T-helper 1 cell treated with Interleukin-12 subunit alpha and Interleukin-12 subunit beta and Interleukin-4 antibody, amounts not matched to agents 30 ng/mL and 1 ng/mL, for 36 hours (primary cell): ENCODE data around the gene MTFMT. TPM values are rescaled to one million over a fixed set of nuclear protein-coding genes. Genes with fewer than 3 reads are reported as not detected.
"Not testable (repeated sequence)": the region's sequence is repeated elsewhere in the genome, so short reads cannot be mapped to it uniquely, and the experiment has no call there.

ENCODE experiments used
- intact Hi-C: fragments of 100-400 bp; cut with micrococcal nuclease; formaldehyde crosslinking; loops from one replicate; pipeline ENCODE4 v1.15.1; 2024
- total RNA-seq: library from RNA; stranded (reverse); gene quantifications from 2 replicates; pipeline ENCODE4 v1.2.3, GENCODE V29; 2022

Gene MTFMT
- total RNA-seq, 1 donor from 2014 or later, result 12.4 TPM

- intact Hi-C loops, result no loop called here
Observed at GRCh38 chr15:65040461-65040860, 11.0 kb upstream of the MTFMT start.

- intact Hi-C loops, result no loop called here
Observed at GRCh38 chr15:65038836-65039235, 9.4 kb upstream of the MTFMT start.

GRCh38 chr15:65038428-65038827 is 9.0 kb upstream of the MTFMT start:
- intact Hi-C loops, result no loop called here

GRCh38 chr15:65037309-65037708 is 7.9 kb upstream of the MTFMT start:
- intact Hi-C loops, result no loop called here

- intact Hi-C loops, result no loop called here
Observed at GRCh38 chr15:65034719-65035118, 5.3 kb upstream of the MTFMT start.

GRCh38 chr15:65033659-65034269 is 4.3 kb upstream of the MTFMT start:
- intact Hi-C loops, result loop anchor here (1.0 kb wide), 4 partner anchors 45 to 352 kb away; no protein-coding TSS in a partner anchor

- intact Hi-C loops, result loop anchor here (1.0 kb wide), 4 partner anchors 45 to 352 kb away; no protein-coding TSS in a partner anchor
Observed at GRCh38 chr15:65032801-65033537, 3.5 kb upstream of the MTFMT start.

GRCh38 chr15:65029736-65030208 is 333 bp upstream of the MTFMT start:
- intact Hi-C loops, result loop anchor here (1.0 to 5.0 kb wide), 9 partner anchors 20 to 275 kb away; partner anchors contain the start of genes CLPX, PDCD7, PIF1 and RNU5B-1

- intact Hi-C loops, result loop anchor here (2.0 to 5.0 kb wide), 4 partner anchors 136 to 276 kb away; partner anchors contain the start of genes CLPX and RNU5B-1
Observed at GRCh38 chr15:65028338-65028737, 1.1 kb downstream of the MTFMT start.

GRCh38 chr15:65027593-65027992 is 1.8 kb downstream of the MTFMT start:
- intact Hi-C loops, result loop anchor here (5.0 kb wide), 1 partner anchor 135 kb away; no protein-coding TSS in a partner anchor

GRCh38 chr15:65026756-65027155 is 2.7 kb downstream of the MTFMT start:
- intact Hi-C loops, result loop anchor here (5.0 kb wide), 1 partner anchor 134 kb away; no protein-coding TSS in a partner anchor

- intact Hi-C loops, result no loop called here
Observed at GRCh38 chr15:65021488-65021887, 8.0 kb downstream of the MTFMT start.

- intact Hi-C loops, result no loop called here
Observed at GRCh38 chr15:65020419-65020818, 9.0 kb downstream of the MTFMT start.

GRCh38 chr15:65011198-65011597 is 18.2 kb downstream of the MTFMT start:
- intact Hi-C loops, result not testable (repeated sequence)

GRCh38 chr15:65008983-65009382 is 20.5 kb downstream of the MTFMT start:
- intact Hi-C loops, result no loop called here

- intact Hi-C loops, result no loop called here
Observed at GRCh38 chr15:65006876-65007275, 22.6 kb downstream of the MTFMT start.

- intact Hi-C loops, result no loop called here
Observed at GRCh38 chr15:65004993-65005392, 24.4 kb downstream of the MTFMT start.

- intact Hi-C loops, result no loop called here
Observed at GRCh38 chr15:64997745-64998375, 31.6 kb downstream of the MTFMT start.

GRCh38 chr15:64997066-64997465 is 32.4 kb downstream of the MTFMT start:
- intact Hi-C loops, result no loop called here

GRCh38 chr15:64993290-64993689 is 36.1 kb downstream of the MTFMT start:
- intact Hi-C loops, result no loop called here

GRCh38 chr15:64991536-64992135 is 37.8 kb downstream of the MTFMT start:
- intact Hi-C loops, result loop anchor here (2.0 kb wide), 3 partner anchors 141 to 305 kb away; partner anchors contain the start of genes PDCD7 and RNU5A-1
